PFSK-1 (cell line): ENCODE measurements around the gene CCDC9B.

Source experiments
- FOXP2 ChIP-seq: optimal IDR thresholded peaks from 2 replicates; pipeline ENCODE3; 2011; ENCODE audit warnings: borderline replicate concordance, control low read depth, inconsistent platforms; ENCODE audit not compliant: insufficient read depth; ENCODE audit errors: extremely low read length, extremely low read depth
- POLR2AphosphoS5 ChIP-seq: IDR thresholded peaks from 2 replicates; pipeline ENCODE4 v1.6.1; 2012; ENCODE audit warnings: low read depth, mild to moderate bottlenecking, control low read depth, low read length, moderate library complexity
- SIN3A ChIP-seq: IDR thresholded peaks from 2 replicates; pipeline ENCODE4 v1.6.1; 2012; ENCODE audit warnings: mild to moderate bottlenecking, low read length, moderate library complexity, borderline replicate concordance; ENCODE audit not compliant: insufficient read depth
- TAF1 ChIP-seq: IDR thresholded peaks from 2 replicates; pipeline ENCODE4 v1.6.1; 2012; ENCODE audit warnings: low read length, control low read depth, borderline replicate concordance; ENCODE audit not compliant: insufficient read depth
- TF ChIP-seq, protein P1 (sequence below), 2 experiments: IDR thresholded peaks; 2 replicates each; pipeline versions ENCODE4 v1.6.1 to v1.8.0; 2011 to 2012; ENCODE audit warnings: low read depth in 2 of 2, low read length in 2 of 2, control low read depth in 1 of 2, inconsistent platforms in 1 of 2, mild to moderate bottlenecking in 1 of 2, moderate library complexity in 1 of 2; ENCODE audit not compliant: insufficient read depth in 1 of 2

The CCDC9B gene

DNA sequence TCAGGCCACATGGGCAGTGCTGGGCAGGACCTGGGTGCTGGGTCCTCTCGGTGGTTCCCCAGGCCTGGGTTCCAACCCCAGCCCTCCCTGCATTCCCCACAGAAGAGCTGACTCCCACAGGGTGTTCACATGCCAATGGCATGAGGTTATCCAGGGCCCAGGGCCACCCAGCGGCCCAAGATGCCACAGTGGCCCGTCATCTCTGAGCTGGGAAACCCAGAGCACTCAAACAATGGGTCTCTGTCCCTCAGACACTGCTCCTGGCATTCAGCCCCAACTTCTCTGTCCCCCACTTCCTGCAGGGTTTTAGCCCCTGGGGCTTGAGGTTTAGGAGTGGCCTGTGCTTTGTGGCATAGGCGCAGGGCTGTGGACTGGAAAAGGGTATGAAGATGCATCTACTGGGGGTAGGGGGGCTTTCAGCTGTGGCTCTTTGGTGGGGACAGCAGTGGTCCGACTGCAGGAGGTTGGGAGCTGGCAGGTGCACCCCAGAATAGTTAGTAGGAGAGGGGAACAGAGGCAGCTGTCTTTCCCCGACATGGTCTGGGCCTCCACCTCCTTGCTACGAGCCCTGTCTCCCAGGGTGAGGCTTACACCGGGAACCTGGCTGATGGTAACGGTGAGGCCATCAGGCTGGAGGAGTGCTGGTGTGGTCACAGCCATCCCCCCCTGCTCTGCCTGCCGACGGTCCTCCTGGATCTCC is 1.7 kb downstream of the CCDC9B start:
- TF ChIP-seq, protein P1, sequence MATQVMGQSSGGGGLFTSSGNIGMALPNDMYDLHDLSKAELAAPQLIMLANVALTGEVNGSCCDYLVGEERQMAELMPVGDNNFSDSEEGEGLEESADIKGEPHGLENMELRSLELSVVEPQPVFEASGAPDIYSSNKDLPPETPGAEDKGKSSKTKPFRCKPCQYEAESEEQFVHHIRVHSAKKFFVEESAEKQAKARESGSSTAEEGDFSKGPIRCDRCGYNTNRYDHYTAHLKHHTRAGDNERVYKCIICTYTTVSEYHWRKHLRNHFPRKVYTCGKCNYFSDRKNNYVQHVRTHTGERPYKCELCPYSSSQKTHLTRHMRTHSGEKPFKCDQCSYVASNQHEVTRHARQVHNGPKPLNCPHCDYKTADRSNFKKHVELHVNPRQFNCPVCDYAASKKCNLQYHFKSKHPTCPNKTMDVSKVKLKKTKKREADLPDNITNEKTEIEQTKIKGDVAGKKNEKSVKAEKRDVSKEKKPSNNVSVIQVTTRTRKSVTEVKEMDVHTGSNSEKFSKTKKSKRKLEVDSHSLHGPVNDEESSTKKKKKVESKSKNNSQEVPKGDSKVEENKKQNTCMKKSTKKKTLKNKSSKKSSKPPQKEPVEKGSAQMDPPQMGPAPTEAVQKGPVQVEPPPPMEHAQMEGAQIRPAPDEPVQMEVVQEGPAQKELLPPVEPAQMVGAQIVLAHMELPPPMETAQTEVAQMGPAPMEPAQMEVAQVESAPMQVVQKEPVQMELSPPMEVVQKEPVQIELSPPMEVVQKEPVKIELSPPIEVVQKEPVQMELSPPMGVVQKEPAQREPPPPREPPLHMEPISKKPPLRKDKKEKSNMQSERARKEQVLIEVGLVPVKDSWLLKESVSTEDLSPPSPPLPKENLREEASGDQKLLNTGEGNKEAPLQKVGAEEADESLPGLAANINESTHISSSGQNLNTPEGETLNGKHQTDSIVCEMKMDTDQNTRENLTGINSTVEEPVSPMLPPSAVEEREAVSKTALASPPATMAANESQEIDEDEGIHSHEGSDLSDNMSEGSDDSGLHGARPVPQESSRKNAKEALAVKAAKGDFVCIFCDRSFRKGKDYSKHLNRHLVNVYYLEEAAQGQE (IDR thresholded peaks at IDR 0.05; ENCODE audit: insufficient read depth in 1 of 2, low read depth in 2 of 2, low read length in 2 of 2), result no peak
- TF ChIP-seq POLR2AphosphoS5, result no peak
- TF ChIP-seq TAF1, result no peak
- TF ChIP-seq FOXP2, result no peak
- no peak for TF ChIP-seq SIN3A

DNA sequence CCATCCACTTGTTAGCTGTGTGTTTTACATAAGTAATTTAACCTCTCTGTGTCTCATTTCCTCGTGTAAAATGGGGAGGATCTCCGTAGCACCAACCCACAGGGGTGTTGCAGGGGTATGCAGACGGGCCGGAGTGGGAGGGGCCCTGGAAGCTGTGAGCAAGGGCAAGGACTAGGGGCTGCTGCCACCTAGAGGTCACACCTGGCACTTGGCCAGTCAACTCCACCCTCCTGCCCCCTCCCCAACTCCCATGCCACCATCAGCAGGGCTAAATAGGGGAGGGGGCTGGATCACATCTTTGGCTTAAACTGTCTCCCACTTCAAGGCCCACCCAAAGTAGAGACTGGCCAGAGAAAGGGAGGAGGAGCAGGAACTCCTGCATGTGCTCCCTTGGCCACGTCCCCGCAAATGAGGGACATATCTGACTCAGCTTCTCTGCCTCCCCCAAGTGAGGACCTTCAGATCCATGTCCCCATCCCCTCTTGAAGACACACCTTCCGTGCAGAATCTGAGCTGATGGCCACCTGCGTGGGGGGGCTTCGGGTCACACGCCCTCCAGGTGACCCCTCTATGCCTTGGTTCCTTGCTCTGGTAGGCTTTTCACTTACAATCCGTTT is 2.6 kb downstream of the CCDC9B start:
- TF ChIP-seq, protein P1 (IDR thresholded peaks at IDR 0.05; ENCODE audit: insufficient read depth in 1 of 2, low read depth in 2 of 2, low read length in 2 of 2), result no peak
- TF ChIP-seq POLR2AphosphoS5, result no peak
- TF ChIP-seq FOXP2, result no peak
- TF ChIP-seq SIN3A, result no peak
- TF ChIP-seq TAF1, result no peak

DNA sequence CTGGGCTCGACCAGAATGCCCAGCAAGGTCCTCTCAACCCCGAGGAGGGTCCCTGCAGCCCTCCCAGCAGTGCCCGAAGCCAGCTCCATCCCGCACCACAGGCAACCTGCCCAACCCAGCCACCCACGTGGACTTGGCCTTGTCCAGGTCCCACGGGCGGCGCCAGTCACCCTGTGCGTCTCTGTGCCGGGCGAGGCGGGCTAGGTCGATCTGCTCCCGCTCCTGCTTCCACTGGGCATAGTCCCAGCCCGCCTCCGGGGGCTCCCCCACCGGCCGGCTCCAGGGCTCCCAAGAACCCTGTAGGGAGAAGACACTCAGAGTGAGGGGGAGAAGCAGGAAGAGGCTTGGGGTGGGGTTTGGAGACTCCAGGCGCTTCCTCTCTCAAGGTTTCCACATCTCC is 3.1 kb downstream of the CCDC9B start:
- TF ChIP-seq SIN3A, result no peak
- TF ChIP-seq, protein P1 (IDR thresholded peaks at IDR 0.05; ENCODE audit: insufficient read depth in 1 of 2, low read depth in 2 of 2, low read length in 2 of 2), result no peak
- no peak for TF ChIP-seq FOXP2
- TF ChIP-seq TAF1, result no peak
- no peak for TF ChIP-seq POLR2AphosphoS5

DNA sequence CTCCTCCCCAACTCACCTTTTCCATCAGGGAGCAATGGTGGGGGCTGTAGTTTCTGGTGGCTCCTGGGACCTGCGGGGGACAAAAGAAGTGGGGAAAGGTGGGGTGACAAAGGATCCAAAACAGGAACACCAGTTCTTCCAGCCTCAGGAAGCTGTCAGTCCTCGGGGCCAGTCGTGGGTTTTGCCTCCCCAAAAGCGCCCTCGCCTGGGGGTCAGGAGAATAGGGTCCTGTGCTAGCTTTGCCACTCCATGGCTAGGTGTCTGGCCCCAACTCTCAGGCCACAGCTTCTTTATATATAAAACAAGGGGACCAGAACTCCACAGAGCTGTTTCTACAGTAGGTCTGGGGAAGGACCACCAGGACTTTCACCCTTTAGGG is 4.0 kb downstream of the CCDC9B start:
- TF ChIP-seq POLR2AphosphoS5 (no peak), FOXP2 (no peak), SIN3A (no peak), TAF1 (no peak)
- TF ChIP-seq, protein P1 (IDR thresholded peaks at IDR 0.05; ENCODE audit: insufficient read depth in 1 of 2, low read depth in 2 of 2, low read length in 2 of 2), result no peak
